ENCODE results near the gene DYNLRB2.

Gene DYNLRB2

DNA sequence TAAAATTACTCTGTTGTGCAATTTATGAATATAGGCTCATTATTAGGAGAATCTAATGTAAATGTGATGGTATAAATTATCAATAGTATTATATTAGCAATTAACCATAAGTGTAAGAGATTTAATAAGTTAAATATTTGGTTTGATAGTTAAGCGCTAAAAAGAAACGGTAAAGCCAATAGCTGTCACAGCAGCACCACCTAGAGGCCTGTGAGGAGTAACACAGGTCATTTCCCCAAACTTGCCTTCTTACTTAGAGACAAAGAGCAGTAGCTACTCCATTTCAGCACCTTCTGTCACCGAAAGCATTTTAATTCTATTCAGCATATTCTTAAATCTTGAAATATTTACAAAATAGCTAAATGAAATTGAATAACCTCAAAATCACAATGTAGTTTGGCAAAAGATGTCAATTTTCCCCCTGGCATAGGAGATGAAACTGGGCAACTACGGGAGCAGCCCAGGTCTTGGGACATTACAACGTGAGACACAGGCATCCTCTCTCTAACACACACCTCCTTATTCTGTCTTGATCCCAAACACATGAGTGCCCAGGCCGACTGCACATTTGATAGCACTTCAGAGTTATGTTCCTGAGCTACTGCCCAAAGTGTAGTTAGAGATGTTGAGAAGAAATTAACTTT lies 14.3 kb upstream of the DYNLRB2 start:
- no peaks in the 10 kb centered on the region for H3K4me1 Mint-ChIP-seq
- H3K4me3 Mint-ChIP-seq, result no peak overlapping the region
- peaks cover 0 to 15% of the 10 kb centered on the region in 2 donors for H3K27me3 Mint-ChIP-seq
- no peaks in the 10 kb centered on the region for H3K9me3 Mint-ChIP-seq
- ATAC-seq (replicated peaks) (peak; percentile 41 to 54), DNase-seq (no peak)
- no peaks in the 10 kb centered on the region for H3K36me3 Mint-ChIP-seq
- no peak overlapping the region for H3K27ac Mint-ChIP-seq

DNA sequence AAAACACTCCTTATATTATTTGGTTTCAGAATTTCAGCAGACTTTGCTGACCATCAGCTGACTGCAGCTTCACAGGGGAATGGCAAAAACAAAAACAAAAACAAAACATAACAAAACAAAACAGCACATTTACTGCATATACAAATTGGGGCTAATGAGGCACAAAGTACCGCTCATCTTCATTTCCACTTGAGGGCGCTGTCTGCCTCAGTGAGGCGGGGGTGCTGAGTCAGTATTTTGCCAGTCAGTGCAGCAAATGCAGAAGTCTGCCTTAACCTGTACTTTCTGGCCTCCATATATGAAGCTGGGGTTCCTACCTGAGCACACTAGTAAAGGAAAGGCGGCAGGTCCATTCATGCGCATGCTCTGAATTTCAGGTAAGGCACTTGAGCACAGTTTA lies 13.5 kb upstream of the DYNLRB2 start:
- ATAC-seq (replicated peaks), result peak; percentile 78 to 85
- Mint-ChIP-seq H3K27ac (no peak overlapping the region), H3K4me3 (no peak overlapping the region), H3K36me3 (no peaks in the 10 kb centered on the region), H3K9me3 (no peaks in the 10 kb centered on the region), H3K27me3 (peaks cover 0 to 18% of the 10 kb centered on the region in 2 donors), H3K4me1 (no peaks in the 10 kb centered on the region)
- DNase-seq, result peak; percentile 23

DNA sequence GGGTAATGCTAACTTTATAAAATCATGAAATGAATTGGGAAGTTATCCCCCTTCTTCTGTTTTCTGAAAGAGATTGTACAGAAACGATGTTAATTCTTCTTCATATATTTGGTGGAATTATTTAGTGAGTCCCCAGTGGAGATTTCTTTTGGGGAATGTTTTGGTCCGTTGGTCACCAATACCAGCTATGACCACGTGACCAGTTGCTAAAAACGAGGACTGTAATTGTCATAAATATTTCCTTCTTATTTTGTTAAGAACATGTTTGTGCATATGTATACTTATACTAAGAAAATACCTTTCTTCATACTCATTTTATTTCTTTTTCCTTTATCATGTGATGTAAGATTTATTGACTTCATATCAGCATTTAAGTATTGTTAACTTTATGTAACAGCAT lies 10.3 kb upstream of the DYNLRB2 start:
- DNase-seq (no peak), ATAC-seq (replicated peaks) (no peak)
- no peaks in the 10 kb centered on the region for H3K4me1 Mint-ChIP-seq
- peaks cover 12 to 42% of the 10 kb centered on the region in 2 donors for H3K27me3 Mint-ChIP-seq
- H3K27ac Mint-ChIP-seq, result no peak overlapping the region
- H3K36me3 Mint-ChIP-seq, result no peaks in the 10 kb centered on the region
- no peak overlapping the region for H3K4me3 Mint-ChIP-seq
- no peaks in the 10 kb centered on the region for H3K9me3 Mint-ChIP-seq

DNA sequence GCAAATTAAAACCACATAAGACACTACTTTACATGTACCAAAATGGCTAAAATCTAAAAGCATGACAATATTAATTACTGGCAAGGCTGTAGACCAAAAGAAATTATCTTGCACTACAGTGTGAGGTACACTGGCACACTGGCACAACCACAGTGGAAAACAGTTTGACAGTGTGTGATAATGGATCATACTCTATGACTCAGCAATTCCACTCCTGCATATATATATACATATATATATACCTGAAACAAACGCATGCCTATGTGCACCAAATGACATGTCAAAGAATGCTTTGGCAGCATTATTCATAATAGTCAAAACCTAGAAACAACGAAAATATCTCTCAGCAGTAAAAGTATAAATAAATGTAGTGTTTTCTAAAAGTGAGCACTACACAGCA lies 4.6 kb upstream of the DYNLRB2 start:
- H3K9me3 Mint-ChIP-seq, result peaks cover 0 to 4% of the 10 kb centered on the region in 2 donors
- H3K27me3 Mint-ChIP-seq, result peaks cover 24 to 48% of the 10 kb centered on the region in 2 donors
- H3K4me3 Mint-ChIP-seq, result no peak overlapping the region
- no peak for DNase-seq
- no peak overlapping the region for H3K27ac Mint-ChIP-seq
- H3K36me3 Mint-ChIP-seq, result peaks cover 10% of the 10 kb centered on the region in 2 donors
- ATAC-seq (replicated peaks), result no peak
- H3K4me1 Mint-ChIP-seq, result peaks cover 15 to 16% of the 10 kb centered on the region in 2 donors

DNA sequence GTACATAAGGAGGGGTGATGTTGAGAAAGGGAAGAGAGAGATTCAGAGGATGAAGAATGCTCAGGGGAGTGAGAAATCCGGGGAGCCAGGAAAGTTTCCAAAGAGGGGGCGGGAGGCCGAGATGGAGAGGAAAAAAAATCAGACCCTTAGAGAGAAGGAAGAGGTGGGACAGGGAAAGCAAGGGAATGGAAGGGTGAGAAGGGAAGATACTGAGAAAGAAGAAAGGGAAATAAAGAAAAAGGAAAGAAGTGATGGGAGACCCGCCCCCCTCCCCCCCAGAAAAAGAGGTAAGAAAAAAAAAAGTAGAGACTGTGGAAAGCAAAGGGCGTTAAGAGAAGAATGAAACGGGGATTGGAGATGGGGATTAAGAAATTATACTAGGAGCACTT lies 507 bp downstream of the DYNLRB2 start:
- Mint-ChIP-seq H3K27me3 (peaks cover 6 to 15% of the 10 kb centered on the region in 2 donors), H3K9me3 (peaks cover 0 to 4% of the 10 kb centered on the region in 2 donors), H3K27ac (peak overlapping the region; percentile 99), H3K4me3 (peak overlapping the region; percentile 97 to 98), H3K4me1 (peaks cover 17 to 19% of the 10 kb centered on the region in 2 donors), H3K36me3 (peaks cover 10% of the 10 kb centered on the region in 2 donors)
- DNase-seq (no peak), ATAC-seq (replicated peaks) (no peak)

DNA sequence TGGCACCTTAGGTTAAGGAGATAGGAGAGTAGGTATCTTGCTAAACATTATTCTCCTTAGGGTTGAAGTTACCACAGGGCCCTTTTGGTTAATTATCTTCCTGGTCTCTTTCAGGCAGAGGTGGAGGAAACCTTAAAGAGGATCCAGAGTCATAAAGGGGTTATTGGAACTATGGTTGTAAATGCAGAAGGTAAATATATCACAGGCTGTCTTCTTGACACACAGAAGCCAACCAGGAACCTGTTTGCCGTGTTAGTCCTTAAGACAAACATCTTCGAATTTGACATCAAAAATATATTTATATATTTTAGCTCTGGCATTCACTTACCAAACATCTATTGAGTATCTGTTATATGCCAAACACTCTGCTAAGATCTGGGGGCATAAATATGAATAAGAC lies 2.4 kb downstream of the DYNLRB2 start:
- ATAC-seq (replicated peaks), result no peak
- DNase-seq, result no peak
- Mint-ChIP-seq H3K36me3 (peaks cover 10% of the 10 kb centered on the region in 2 donors), H3K27ac (no peak overlapping the region), H3K4me1 (peaks cover 17 to 19% of the 10 kb centered on the region in 2 donors), H3K27me3 (peaks cover 0 to 7% of the 10 kb centered on the region in 2 donors), H3K4me3 (no peak overlapping the region), H3K9me3 (peaks cover 0 to 4% of the 10 kb centered on the region in 2 donors)

DNA sequence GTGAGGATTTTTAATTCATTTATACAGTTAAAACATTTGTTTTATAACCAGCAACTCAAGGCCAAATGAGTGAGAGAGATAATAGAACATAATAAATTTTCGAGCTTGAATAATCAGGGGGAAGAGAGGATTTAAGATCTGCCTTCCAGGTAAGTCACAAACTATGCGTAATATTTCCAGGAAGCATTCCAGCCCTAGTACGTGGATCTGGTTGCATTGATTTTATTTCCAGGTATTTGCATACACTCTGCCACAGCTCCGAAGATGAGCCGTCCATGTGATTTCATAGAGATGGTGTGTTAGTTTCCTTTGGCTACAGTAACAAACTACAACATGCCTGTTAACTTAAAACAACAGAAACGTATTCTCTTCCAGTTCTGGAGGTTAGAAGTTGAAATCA lies 3.5 kb downstream of the DYNLRB2 start:
- DNase-seq, result no peak
- Mint-ChIP-seq H3K27ac (no peak overlapping the region), H3K4me1 (peaks cover 17 to 19% of the 10 kb centered on the region in 2 donors), H3K27me3 (no peaks in the 10 kb centered on the region), H3K9me3 (peaks cover 0 to 4% of the 10 kb centered on the region in 2 donors), H3K36me3 (peaks cover 7 to 8% of the 10 kb centered on the region in 2 donors), H3K4me3 (no peak overlapping the region)
- ATAC-seq (replicated peaks), result no peak

DNA sequence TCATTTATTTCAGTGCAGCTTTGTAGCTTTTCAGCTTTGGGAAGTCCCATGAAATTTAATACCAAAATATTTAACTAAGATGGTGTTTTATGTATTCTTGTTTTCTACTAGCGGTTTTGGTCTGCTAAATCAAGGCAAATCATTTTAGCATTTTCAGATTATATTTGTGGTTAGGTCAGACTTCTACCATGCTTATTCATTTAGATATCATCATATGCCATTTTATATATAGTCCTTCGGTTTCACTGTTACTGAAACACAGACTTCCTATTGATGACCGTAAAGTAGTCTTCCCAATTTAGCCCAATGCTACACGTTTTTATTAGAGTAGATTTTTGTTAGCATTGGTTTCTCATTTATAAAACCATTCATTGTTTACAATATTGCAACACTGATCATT lies 5.5 kb downstream of the DYNLRB2 start:
- H3K36me3 Mint-ChIP-seq, result no peaks in the 10 kb centered on the region
- H3K27ac Mint-ChIP-seq, result no peak overlapping the region
- H3K4me3 Mint-ChIP-seq, result no peak overlapping the region
- DNase-seq (no peak), ATAC-seq (replicated peaks) (no peak)
- no peaks in the 10 kb centered on the region for H3K9me3 Mint-ChIP-seq
- H3K4me1 Mint-ChIP-seq, result peaks cover 2 to 3% of the 10 kb centered on the region in 2 donors
- H3K27me3 Mint-ChIP-seq, result no peaks in the 10 kb centered on the region

DNA sequence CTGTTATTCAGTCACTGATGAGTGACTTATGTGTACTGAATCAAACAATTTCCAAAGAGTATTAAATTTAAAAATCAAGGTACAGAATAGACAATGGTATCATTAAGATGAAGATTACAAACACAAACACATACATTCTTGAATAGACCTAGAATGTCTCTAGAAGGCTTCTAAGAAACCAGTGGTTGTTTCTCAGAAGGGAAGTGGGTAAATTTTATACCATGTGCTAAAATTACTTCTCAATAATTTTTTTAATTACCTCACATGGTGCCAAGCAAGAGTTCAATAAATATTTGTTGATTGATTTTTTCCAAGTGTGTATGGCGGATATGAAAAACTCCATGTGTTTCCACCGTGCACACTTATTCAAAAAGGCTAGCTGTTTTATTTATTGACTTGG lies 6.4 kb downstream of the DYNLRB2 start:
- no peaks in the 10 kb centered on the region for H3K36me3 Mint-ChIP-seq
- no peak overlapping the region for H3K4me3 Mint-ChIP-seq
- no peaks in the 10 kb centered on the region for H3K9me3 Mint-ChIP-seq
- H3K4me1 Mint-ChIP-seq, result no peaks in the 10 kb centered on the region
- peaks cover 0 to 6% of the 10 kb centered on the region in 2 donors for H3K27me3 Mint-ChIP-seq
- DNase-seq (no peak), ATAC-seq (replicated peaks) (no peak)
- H3K27ac Mint-ChIP-seq, result no peak overlapping the region

DNA sequence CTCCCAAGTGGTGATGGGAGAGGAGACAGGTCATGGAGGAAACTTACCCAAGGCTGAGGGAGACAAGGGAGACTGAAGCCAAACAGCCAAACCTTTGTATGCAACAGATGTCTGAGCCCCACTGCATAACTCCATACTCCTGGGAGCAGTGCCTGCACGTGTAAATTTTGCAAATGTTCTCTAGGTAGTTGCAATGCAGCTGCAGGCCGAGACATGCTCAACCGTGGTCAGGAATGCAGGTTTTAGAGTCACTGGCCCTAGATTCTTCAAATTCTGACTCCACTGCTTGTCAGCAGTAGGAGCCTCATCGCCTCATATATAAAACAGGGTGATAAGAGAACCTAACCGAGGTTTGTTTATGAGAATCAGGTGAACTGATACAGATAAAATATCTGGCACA lies 11.5 kb downstream of the DYNLRB2 start:
- H3K27ac Mint-ChIP-seq, result no peak overlapping the region

DNA sequence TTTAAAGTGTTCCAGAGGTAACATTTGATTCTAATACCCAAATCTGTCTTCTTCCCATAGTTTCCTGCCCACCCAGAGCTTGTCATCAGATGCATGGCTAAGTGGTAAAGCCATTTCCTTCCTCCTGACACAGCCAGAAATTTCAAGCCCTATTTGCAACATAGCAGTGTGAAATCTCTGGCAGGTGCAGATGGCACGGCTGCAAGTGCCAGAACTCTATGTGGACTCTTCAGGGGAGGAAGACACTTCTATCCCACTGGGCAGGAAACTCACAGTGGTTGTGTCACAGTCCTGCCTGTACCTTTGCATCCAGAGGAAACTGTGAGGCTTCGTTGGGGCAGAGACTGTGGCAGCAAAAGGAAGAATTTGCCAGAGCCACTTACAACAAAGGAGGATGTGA lies 13.2 kb downstream of the DYNLRB2 start:
- Mint-ChIP-seq H3K27me3 (peaks cover 7 to 9% of the 10 kb centered on the region in 2 donors), H3K36me3 (no peaks in the 10 kb centered on the region), H3K4me3 (no peak overlapping the region), H3K27ac (no peak overlapping the region), H3K4me1 (no peaks in the 10 kb centered on the region), H3K9me3 (no peaks in the 10 kb centered on the region)
- DNase-seq (no peak), ATAC-seq (replicated peaks) (no peak)

More for the DNA sequence above, 11.5 kb downstream of the DYNLRB2 start:
- Mint-ChIP-seq H3K4me3 (no peak overlapping the region), H3K4me1 (no peaks in the 10 kb centered on the region), H3K27me3 (peaks cover 7 to 9% of the 10 kb centered on the region in 2 donors), H3K36me3 (no peaks in the 10 kb centered on the region), H3K9me3 (no peaks in the 10 kb centered on the region)
- no peak for DNase-seq
- ATAC-seq (replicated peaks), result no peak

DNA sequence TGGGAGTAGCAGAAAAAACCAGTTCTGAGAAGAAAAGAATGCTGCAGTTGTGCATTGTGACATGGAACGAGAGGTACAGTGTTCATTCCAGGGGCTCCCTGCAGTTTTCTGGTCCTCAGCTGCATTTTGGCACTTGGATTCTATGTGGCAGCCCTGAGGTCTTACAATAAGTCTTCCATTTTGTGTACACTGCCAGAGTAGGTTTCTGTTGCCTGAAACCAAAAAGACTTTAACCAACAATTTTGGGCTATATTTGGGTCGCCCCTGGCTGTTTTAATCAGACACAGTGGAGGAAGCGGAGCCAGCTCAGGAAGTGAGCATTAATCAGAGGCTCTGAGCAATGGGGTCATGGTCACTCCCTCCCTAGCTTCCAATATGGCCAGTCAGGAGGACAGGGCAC lies 15.7 kb downstream of the DYNLRB2 start:
- Mint-ChIP-seq H3K9me3 (no peaks in the 10 kb centered on the region), H3K36me3 (no peaks in the 10 kb centered on the region), H3K4me1 (no peaks in the 10 kb centered on the region), H3K27ac (no peak overlapping the region), H3K27me3 (peaks cover 14 to 18% of the 10 kb centered on the region in 2 donors), H3K4me3 (no peak overlapping the region)
- ATAC-seq (replicated peaks) (no peak), DNase-seq (no peak)

DNA sequence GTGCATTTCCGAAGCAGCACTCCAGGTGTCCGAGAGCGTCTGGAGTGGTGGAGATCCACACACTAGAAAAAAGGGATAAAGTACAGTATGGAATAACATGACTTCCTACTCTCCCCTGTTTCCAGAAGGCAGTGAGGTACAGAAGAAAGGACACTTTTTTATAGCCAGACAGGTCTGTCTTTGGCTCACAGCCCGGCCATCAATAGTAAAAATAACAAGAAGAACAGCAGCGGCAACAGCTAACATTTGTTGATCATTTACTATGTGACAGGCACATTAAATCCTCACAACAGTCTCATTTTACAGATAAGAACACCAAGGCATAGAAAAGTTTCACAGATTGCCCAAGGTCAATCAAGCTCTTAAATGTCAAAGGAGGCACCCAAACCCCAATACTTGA lies 16.2 kb downstream of the DYNLRB2 start:
- DNase-seq (no peak), ATAC-seq (replicated peaks) (no peak)
- H3K27ac Mint-ChIP-seq, result no peak overlapping the region
- H3K9me3 Mint-ChIP-seq, result no peaks in the 10 kb centered on the region
- H3K4me3 Mint-ChIP-seq, result no peak overlapping the region
- peaks cover 13 to 14% of the 10 kb centered on the region in 2 donors for H3K27me3 Mint-ChIP-seq
- H3K36me3 Mint-ChIP-seq, result no peaks in the 10 kb centered on the region
- H3K4me1 Mint-ChIP-seq, result no peaks in the 10 kb centered on the region

DNA sequence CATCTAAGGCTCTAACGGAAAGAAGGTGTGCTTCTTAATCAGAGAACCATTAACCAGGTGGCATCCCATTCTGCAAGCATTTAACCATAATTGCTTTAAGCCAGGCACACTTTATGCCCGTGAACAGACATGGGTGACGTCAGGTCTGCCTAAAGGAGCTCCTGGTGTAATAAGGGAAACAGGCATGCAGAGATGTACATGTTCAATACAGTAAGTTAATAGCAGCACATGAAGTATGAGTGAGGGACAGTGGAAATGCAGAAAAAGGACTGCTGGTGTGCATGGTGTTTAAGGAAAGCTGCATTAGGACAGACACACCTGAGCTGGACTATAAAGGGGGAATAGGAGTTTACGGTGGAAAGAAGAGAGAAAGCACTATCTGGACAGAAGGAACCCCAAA lies 18.6 kb downstream of the DYNLRB2 start:
- Mint-ChIP-seq H3K27ac (no peak overlapping the region), H3K4me1 (no peaks in the 10 kb centered on the region), H3K9me3 (no peaks in the 10 kb centered on the region), H3K27me3 (peaks cover 7 to 22% of the 10 kb centered on the region in 2 donors), H3K36me3 (no peaks in the 10 kb centered on the region), H3K4me3 (no peak overlapping the region)
- ATAC-seq (replicated peaks), result no peak
- DNase-seq, result no peak

DNA sequence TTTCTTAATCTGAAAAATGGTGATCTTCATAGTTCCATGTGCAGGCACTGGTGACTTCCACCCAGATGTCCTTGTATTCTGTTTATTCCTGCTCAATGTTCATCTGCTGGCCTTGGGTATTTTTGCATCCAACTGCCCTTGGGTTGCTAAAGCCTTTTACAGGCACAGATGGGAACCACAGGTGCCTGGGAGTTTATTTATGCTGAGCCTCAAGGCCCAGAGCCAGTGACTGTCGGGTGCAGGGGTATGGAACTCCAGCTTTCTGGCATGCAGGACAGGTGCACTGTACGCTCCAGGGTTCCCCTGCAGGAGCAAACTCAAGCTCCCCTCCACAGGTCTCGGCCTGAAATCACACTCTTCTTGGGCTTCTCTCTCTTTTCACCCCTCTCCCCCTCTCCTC lies 22.3 kb downstream of the DYNLRB2 start:
- Mint-ChIP-seq H3K27ac (no peak overlapping the region), H3K9me3 (no peaks in the 10 kb centered on the region), H3K36me3 (no peaks in the 10 kb centered on the region), H3K4me1 (peaks cover 0 to 8% of the 10 kb centered on the region in 2 donors), H3K4me3 (no peak overlapping the region), H3K27me3 (peaks cover 25 to 30% of the 10 kb centered on the region in 2 donors)
- no peak for DNase-seq
- ATAC-seq (replicated peaks), result no peak
